Panc1 (cell line): ENCODE data around the gene ITPRIP.

ENCODE experiments used
- POLR2AphosphoS5 ChIP-seq: IDR thresholded peaks from 2 replicates; pipeline ENCODE4 v1.6.1; 2012; ENCODE audit warnings: mild to moderate bottlenecking, low read depth, low read length, moderate library complexity
- REST ChIP-seq, 2 experiments: IDR thresholded peaks; 2 replicates each; pipeline ENCODE4 v1.6.1; 2011 to 2012; ENCODE audit warnings: low read depth in 2 of 2, control low read depth in 1 of 2, low read length in 1 of 2, mild to moderate bottlenecking in 1 of 2, moderate library complexity in 1 of 2; ENCODE audit not compliant: insufficient read depth in 1 of 2
- TCF7L2 ChIP-seq: IDR thresholded peaks from 2 replicates; pipeline ENCODE4 v1.6.1; 2011; ENCODE audit warnings: mild to moderate bottlenecking, low read depth, low read length, inconsistent platforms
- TF ChIP-seq, protein P1 (sequence below): fragments of 450-650 bp; IDR thresholded peaks from 2 replicates; pipeline ENCODE4 v1.5.1; 2017; ENCODE audit warnings: mild to moderate bottlenecking

GRCh38 chr10:104267721-104268404 lies 70.4 kb downstream of the ITPRIP start:
- TF ChIP-seq, protein P1, sequence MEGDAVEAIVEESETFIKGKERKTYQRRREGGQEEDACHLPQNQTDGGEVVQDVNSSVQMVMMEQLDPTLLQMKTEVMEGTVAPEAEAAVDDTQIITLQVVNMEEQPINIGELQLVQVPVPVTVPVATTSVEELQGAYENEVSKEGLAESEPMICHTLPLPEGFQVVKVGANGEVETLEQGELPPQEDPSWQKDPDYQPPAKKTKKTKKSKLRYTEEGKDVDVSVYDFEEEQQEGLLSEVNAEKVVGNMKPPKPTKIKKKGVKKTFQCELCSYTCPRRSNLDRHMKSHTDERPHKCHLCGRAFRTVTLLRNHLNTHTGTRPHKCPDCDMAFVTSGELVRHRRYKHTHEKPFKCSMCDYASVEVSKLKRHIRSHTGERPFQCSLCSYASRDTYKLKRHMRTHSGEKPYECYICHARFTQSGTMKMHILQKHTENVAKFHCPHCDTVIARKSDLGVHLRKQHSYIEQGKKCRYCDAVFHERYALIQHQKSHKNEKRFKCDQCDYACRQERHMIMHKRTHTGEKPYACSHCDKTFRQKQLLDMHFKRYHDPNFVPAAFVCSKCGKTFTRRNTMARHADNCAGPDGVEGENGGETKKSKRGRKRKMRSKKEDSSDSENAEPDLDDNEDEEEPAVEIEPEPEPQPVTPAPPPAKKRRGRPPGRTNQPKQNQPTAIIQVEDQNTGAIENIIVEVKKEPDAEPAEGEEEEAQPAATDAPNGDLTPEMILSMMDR, result no peak
- no peak for TF ChIP-seq POLR2AphosphoS5
- TF ChIP-seq REST (IDR thresholded peaks at IDR 0.05; ENCODE audit: insufficient read depth in 1 of 2, low read depth in 2 of 2, low read length in 1 of 2), result no peak
- no peak for TF ChIP-seq TCF7L2
